IPS DF 4.7 (cell line): ENCODE data around the gene NRAP.

Source experiments
- DNase-seq: peaks from one replicate; pipeline ENCODE4 v3.0.0-alpha.2; 2013; ENCODE audit warnings: low spot score; ENCODE audit errors: extremely low read depth

The NRAP gene

GRCh38 chr10:113563306-113564088 lies 100.3 kb downstream of the NRAP start:
- no peak for DNase-seq

- no peak for DNase-seq
Observed at GRCh38 chr10:113562704-113563103, 101.1 kb downstream of the NRAP start.

- no peak for DNase-seq
Observed at GRCh38 chr10:113562069-113562468, 101.8 kb downstream of the NRAP start.

GRCh38 chr10:113561214-113561613 lies 102.6 kb downstream of the NRAP start:
- DNase-seq = no peak

GRCh38 chr10:113560071-113560470 lies 103.8 kb downstream of the NRAP start:
- DNase-seq = no peak

- DNase-seq = no peak
Observed at GRCh38 chr10:113557903-113558321, 105.9 kb downstream of the NRAP start.

GRCh38 chr10:113557424-113557862 lies 106.4 kb downstream of the NRAP start:
- DNase-seq = no peak

- no peak for DNase-seq
Observed at GRCh38 chr10:113555751-113556150, 108.1 kb downstream of the NRAP start.

- no peak for DNase-seq
Observed at GRCh38 chr10:113555245-113555644, 108.6 kb downstream of the NRAP start.

GRCh38 chr10:113554214-113554613 lies 109.6 kb downstream of the NRAP start:
- DNase-seq = no peak

- DNase-seq = no peak
Observed at GRCh38 chr10:113553149-113553548, 110.7 kb downstream of the NRAP start.

GRCh38 chr10:113552701-113553100 lies 111.1 kb downstream of the NRAP start, which contains the start of gene HABP2:
TSS of gene HABP2 (plus strand) at chr10:113553053. CDS start at chr10:113553122, 69 bp downstream.
- no peak for DNase-seq

GRCh38 chr10:113552014-113552413 lies 111.8 kb downstream of the NRAP start:
- no peak for DNase-seq

GRCh38 chr10:113550365-113550764 lies 113.5 kb downstream of the NRAP start:
- no peak for DNase-seq

- DNase-seq = no peak
Observed at GRCh38 chr10:113549856-113550255, 114.0 kb downstream of the NRAP start.

- no peak for DNase-seq
Observed at GRCh38 chr10:113547426-113547825, 116.4 kb downstream of the NRAP start.

GRCh38 chr10:113544392-113544791 lies 119.4 kb downstream of the NRAP start:
- DNase-seq = no peak

- no peak for DNase-seq
Observed at GRCh38 chr10:113543107-113543955, 120.5 kb downstream of the NRAP start.

- DNase-seq = no peak
Observed at GRCh38 chr10:113541549-113541927, 122.3 kb downstream of the NRAP start.

GRCh38 chr10:113540845-113541548 lies 122.8 kb downstream of the NRAP start:
- no peak for DNase-seq

GRCh38 chr10:113539789-113540188 lies 124.1 kb downstream of the NRAP start:
- DNase-seq = no peak
